K562 (cell line): Measurements from ENCODE around the gene USP37. TPM values are rescaled to one million over a fixed set of nuclear protein-coding genes. Genes with fewer than 3 reads are reported as not detected.

Experiments used
- ATAC-seq: fragments of 200-7000 bp; cut with Tn5 transposase; 3 replicates; pipeline ENCODE4 v1.9.1; 2020; ENCODE audit warnings: moderate library complexity
- BruUV-seq: library from RNA; stranded (reverse); fragments of 400-500 nt; replicated peaks from 2 replicates; lab custom pipeline; 2021; lab: Mats Ljungman, UMichigan
- CTCF ChIA-PET: fragments of 300-600 bp; formaldehyde crosslinking; extraction: SDS; loops from one replicate; lab custom pipeline; 2021; ENCODE audit warnings: low intra/inter-chr PET ratio; lab: Yijun Ruan, JAX
- POLR2A ChIA-PET: fragments of 300-600, 350-650 bp; sonication (Branson Sonifier 250); formaldehyde crosslinking; extraction: SDS; loops from one replicate; lab custom pipeline; 2021; ENCODE audit warnings: antibody characterized with exemption, inconsistent platforms; lab: Yijun Ruan, JAX
- DNase-seq, 4 experiments: peaks; one replicate each; pipeline versions ENCODE4 v3.0.0 to v3.0.0-alpha.2; 2011 to 2018; ENCODE audit warnings: low spot score in 3 of 4, mixed read lengths in 3 of 4; ENCODE audit errors: extremely low read depth in 1 of 4
- FAIRE-seq: peaks from 2 replicates; lab custom pipeline; 2011; peaks lifted over from hg19 to GRCh38; lab: Jason Lieb, UNC
- H2AFZ ChIP-seq: 2 replicates; pipeline ENCODE4 v1.6.0; 2011; ENCODE audit warnings: low read depth, low read length, control low read depth, inconsistent platforms
- H3K27ac ChIP-seq: fragments of 200-600 bp; 3 replicates; pipeline ENCODE4 v1.8.0; 2011; ENCODE audit warnings: low read depth, mild to moderate bottlenecking, control low read depth, inconsistent platforms, low read length, moderate library complexity, mixed read lengths; ENCODE audit errors: extremely low read depth
- H3K27me3 ChIP-seq, 2 experiments: fragments of 300-600 bp in 1 of 2; 2 replicates in 1 of 2; 3 replicates in 1 of 2; pipeline versions ENCODE4 v1.6.0 to v1.8.0; 2011; ENCODE audit warnings: inconsistent platforms in 2 of 2, low read length in 2 of 2, mild to moderate bottlenecking in 1 of 2, mixed read lengths in 1 of 2, moderate library complexity in 1 of 2; ENCODE audit not compliant: control insufficient read depth in 2 of 2, insufficient read depth in 2 of 2
- H3K36me3 ChIP-seq: fragments of 300-600 bp; 3 replicates; pipeline ENCODE4 v1.8.0; 2011; ENCODE audit warnings: mild to moderate bottlenecking, low read length, inconsistent platforms; ENCODE audit not compliant: control insufficient read depth, insufficient read depth
- H3K4me1 ChIP-seq, 2 experiments: fragments of 200-600 bp in 1 of 2; replicated peaks in 1 of 2; 2 replicates in 1 of 2; 3 replicates in 1 of 2; pipeline versions ENCODE4 v1.5.1 to v1.8.0; 2011; ENCODE audit warnings: inconsistent platforms in 2 of 2, low read length in 2 of 2, mild to moderate bottlenecking in 1 of 2, mixed read lengths in 1 of 2, moderate library complexity in 1 of 2; ENCODE audit not compliant: control insufficient read depth in 2 of 2, insufficient read depth in 2 of 2
- H3K4me2 ChIP-seq: 2 replicates; pipeline ENCODE4 v1.6.1; 2011; ENCODE audit warnings: low read length, control low read depth, inconsistent platforms, mixed read lengths; ENCODE audit not compliant: insufficient read depth
- H3K4me3 ChIP-seq: fragments of 200-600 bp; sonication (generic), shearing (Covaris generic); 2 replicates; pipeline ENCODE4 v1.5.1; 2016; ENCODE audit warnings: control low read depth, inconsistent platforms
- H3K79me2 ChIP-seq: fragments of 200-600 bp; 3 replicates; pipeline ENCODE4 v1.8.0; 2011; ENCODE audit warnings: low read length, inconsistent platforms; ENCODE audit not compliant: control insufficient read depth, insufficient read depth
- H3K9ac ChIP-seq, 2 experiments: 2 replicates each; pipeline versions ENCODE4 v1.6.0 to v1.6.1; 2011; ENCODE audit warnings: low read depth in 2 of 2, low read length in 2 of 2, control low read depth in 1 of 2, inconsistent platforms in 1 of 2, mild to moderate bottlenecking in 1 of 2, mixed read lengths in 1 of 2; ENCODE audit not compliant: insufficient read depth in 1 of 2
- H3K9me1 ChIP-seq: one replicate; pipeline ENCODE4 v1.6.0; 2011; ENCODE audit warnings: inconsistent platforms, mild to moderate bottlenecking, low read length, moderate library complexity; ENCODE audit not compliant: control insufficient read depth, insufficient read depth
- H3K9me3 ChIP-seq: replicated peaks from 2 replicates; pipeline ENCODE4 v1.5.1; 2011; ENCODE audit warnings: low read depth, low read length, inconsistent platforms; ENCODE audit not compliant: control insufficient read depth, insufficient read depth
- H4K20me1 ChIP-seq: replicated peaks from 2 replicates; pipeline ENCODE4 v1.6.1; 2011; ENCODE audit warnings: low read length, inconsistent platforms, mixed read lengths; ENCODE audit not compliant: control insufficient read depth, insufficient read depth
- MEIS2 ChIP-seq: fragments of 450-650 bp; IDR thresholded peaks from 2 replicates; pipeline ENCODE4 v1.6.1; 2014; ENCODE audit warnings: mild to moderate bottlenecking; ENCODE audit not compliant: partially characterized antibody
- NR2C2 ChIP-seq, 2 experiments: fragments of 200-800 bp in 1 of 2; sonication (Bioruptor generic) in 1 of 2; sonication (generic) in 1 of 2; formaldehyde crosslinking in 1 of 2; IDR thresholded peaks; 2 replicates each; pipeline versions ENCODE4 v1.6.1 to v1.8.0; 2016 to 2022; ENCODE audit warnings: mild to moderate bottlenecking in 1 of 2, missing compliant biosample characterization in 1 of 2, missing genetic modification characterization in 1 of 2, missing genetic modification reagents in 1 of 2
- ZNF212 ChIP-seq: fragments of 450-650 bp; formaldehyde crosslinking; IDR thresholded peaks from 2 replicates; pipeline ENCODE4 v1.4.0; 2020; ENCODE audit warnings: mild to moderate bottlenecking
- ZNF282 ChIP-seq: sonication (generic); formaldehyde crosslinking; IDR thresholded peaks from 2 replicates; pipeline ENCODE4 v1.8.1; 2023; ENCODE audit warnings: missing genetic modification reagents
- WGBS: fragments of 100-300 bp; shearing (Covaris generic); methylation state at CpG from one replicate; pipeline ENCODE4 v1.1.6; 2016; ENCODE audit warnings: low coverage, mixed read lengths; ENCODE audit not compliant: insufficient coverage; ENCODE audit errors: missing lambda C conversion rate; 5-methylcytosine and 5-hydroxymethylcytosine counted together
- in situ Hi-C: fragments of 300-500 bp; cut with MboI; formaldehyde crosslinking; loops from 4 replicates; pipeline ENCODE4 v1.15.0; 2018; ENCODE audit warnings: inconsistent platforms, mixed read lengths
- intact Hi-C: fragments of 100-400 bp; cut with micrococcal nuclease; formaldehyde crosslinking; loops from 2 replicates; pipeline ENCODE4 v1.14.2; 2022
- polyA plus RNA-seq, 8 experiments: library from polyadenylated mRNA; depleted of rRNA in 4 of 8; stranded (reverse) in 5 of 8; unstranded in 3 of 8; fragments of >200 nt; fragmentation: Nextera tagmentation in 2 of 8; fragmentation: Illumina TruSeq in 1 of 8; extraction: Ambion mirVana in 2 of 8; extraction: Trizol in 1 of 8; gene quantifications; 2 replicates each; pipeline versions ENCODE4 v1.2.1 to v1.2.3, GENCODE V29; 2011 to 2014; ENCODE audit warnings: inconsistent platforms in 1 of 8, missing spikeins in 1 of 8
- total RNA-seq, 7 experiments: library from RNA; depleted of rRNA in 6 of 7; stranded (reverse); fragments of >200 nt in 6 of 7; fragmentation: Illumina TruSeq in 2 of 7; extraction: Trizol in 2 of 7; gene quantifications; 2 replicates each; pipeline versions ENCODE4 v1.2.1 to v1.2.3, GENCODE V29; 2011 to 2021; ENCODE audit warnings: low replicate concordance in 1 of 7
- TF ChIP-seq, protein P1 (sequence below): sonication (generic); formaldehyde crosslinking; IDR thresholded peaks from 2 replicates; pipeline ENCODE4 v1.8.1; 2023; ENCODE audit warnings: missing genetic modification reagents, mild to moderate bottlenecking, borderline replicate concordance
- TF ChIP-seq, protein P2 (sequence below), 2 experiments: fragments of 150-350 bp in 1 of 2; IDR thresholded peaks; 2 replicates each; pipeline ENCODE4 v1.6.1; 2012 to 2016; ENCODE audit warnings: low read depth in 2 of 2, low read length in 2 of 2, mild to moderate bottlenecking in 1 of 2, moderate library complexity in 1 of 2
- TF ChIP-seq, protein P3 (sequence below): fragments of 450-650 bp; IDR thresholded peaks from 2 replicates; pipeline ENCODE4 v1.6.1; 2016
- TF ChIP-seq, protein P4 (sequence below): sonication (generic); formaldehyde crosslinking; IDR thresholded peaks from 2 replicates; pipeline ENCODE4 v1.8.0; 2022; ENCODE audit warnings: mild to moderate bottlenecking, missing genetic modification reagents, borderline replicate concordance

The USP37 gene
- total and polyA plus RNA-seq, 9 of the 15 experiments (the other 6 are each of a cell fraction or from before 2014, with no cell fraction given) = 2.0 to 14.2 (median 8.5) TPM

DNA sequence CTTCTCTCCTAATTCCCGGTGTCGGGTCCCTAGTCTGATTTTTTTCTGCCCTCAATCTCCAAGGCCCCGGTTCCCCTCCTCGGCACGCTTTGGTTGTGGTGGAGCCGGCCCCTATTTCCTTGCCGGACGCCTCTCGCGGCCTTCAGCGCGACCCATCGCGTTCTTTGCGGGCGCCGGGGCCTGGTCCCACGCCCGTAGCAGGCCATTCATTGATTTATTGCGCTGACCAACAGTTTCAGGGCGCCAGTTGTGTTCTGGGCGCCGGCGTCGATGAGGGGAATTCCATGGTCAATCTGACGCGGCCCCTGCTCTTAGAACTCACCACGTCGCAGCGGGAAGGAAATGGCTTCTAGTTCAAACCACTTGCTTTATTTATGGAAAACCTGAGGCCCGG lies 884 bp upstream of the USP37 start:
- no peak for FAIRE-seq
- ATAC-seq = peak; percentile 55
- Histone ChIP-seq H4K20me1 (0 out of 2 replicates have a peak, but pooled peaks cover 3% of the 10 kb centered on the region), H3K9ac (peak overlapping the region; percentile 88 to 97), H3K36me3 (peaks cover 41% of the 10 kb centered on the region; the same call in 2 of the 3 replicates), H3K79me2 (peaks cover 97% of the 10 kb centered on the region), H3K9me3 (no peaks in the 10 kb centered on the region), H3K9me1 (no peaks in the 10 kb centered on the region), H2AFZ (peak overlapping the region; percentile 99), H3K27ac (peak overlapping the region; percentile 94), H3K27me3 (no peaks in the 10 kb centered on the region), H3K4me2 (peak overlapping the region; percentile 97), H3K4me3 (peak overlapping the region; percentile 77), H3K4me1 (peaks cover 8 to 9% of the 10 kb centered on the region in 2 experiments; a peak in 4 of 5 replicates)
- no TSS peak for BruUV-seq
- POLR2A ChIA-PET = no interaction called here
- peak in 2 of 4 experiments; percentile 27 to 55 for DNase-seq
- intact Hi-C loops = loop anchor here (5.0 kb wide), 2 partner anchors 172 to 277 kb away; partner anchors contain the start of genes CTDSP1 and TMBIM1
- in situ Hi-C loops = no loop called here
- under 1% methylated on average over 27 of the region's 31 CpGs for WGBS
- CTCF ChIA-PET = interaction anchor here (0.6 kb wide), 1 partner anchor 306 kb away, joined by 3 read pairs; no protein-coding TSS in a partner anchor
- TF ChIP-seq, protein P1, sequence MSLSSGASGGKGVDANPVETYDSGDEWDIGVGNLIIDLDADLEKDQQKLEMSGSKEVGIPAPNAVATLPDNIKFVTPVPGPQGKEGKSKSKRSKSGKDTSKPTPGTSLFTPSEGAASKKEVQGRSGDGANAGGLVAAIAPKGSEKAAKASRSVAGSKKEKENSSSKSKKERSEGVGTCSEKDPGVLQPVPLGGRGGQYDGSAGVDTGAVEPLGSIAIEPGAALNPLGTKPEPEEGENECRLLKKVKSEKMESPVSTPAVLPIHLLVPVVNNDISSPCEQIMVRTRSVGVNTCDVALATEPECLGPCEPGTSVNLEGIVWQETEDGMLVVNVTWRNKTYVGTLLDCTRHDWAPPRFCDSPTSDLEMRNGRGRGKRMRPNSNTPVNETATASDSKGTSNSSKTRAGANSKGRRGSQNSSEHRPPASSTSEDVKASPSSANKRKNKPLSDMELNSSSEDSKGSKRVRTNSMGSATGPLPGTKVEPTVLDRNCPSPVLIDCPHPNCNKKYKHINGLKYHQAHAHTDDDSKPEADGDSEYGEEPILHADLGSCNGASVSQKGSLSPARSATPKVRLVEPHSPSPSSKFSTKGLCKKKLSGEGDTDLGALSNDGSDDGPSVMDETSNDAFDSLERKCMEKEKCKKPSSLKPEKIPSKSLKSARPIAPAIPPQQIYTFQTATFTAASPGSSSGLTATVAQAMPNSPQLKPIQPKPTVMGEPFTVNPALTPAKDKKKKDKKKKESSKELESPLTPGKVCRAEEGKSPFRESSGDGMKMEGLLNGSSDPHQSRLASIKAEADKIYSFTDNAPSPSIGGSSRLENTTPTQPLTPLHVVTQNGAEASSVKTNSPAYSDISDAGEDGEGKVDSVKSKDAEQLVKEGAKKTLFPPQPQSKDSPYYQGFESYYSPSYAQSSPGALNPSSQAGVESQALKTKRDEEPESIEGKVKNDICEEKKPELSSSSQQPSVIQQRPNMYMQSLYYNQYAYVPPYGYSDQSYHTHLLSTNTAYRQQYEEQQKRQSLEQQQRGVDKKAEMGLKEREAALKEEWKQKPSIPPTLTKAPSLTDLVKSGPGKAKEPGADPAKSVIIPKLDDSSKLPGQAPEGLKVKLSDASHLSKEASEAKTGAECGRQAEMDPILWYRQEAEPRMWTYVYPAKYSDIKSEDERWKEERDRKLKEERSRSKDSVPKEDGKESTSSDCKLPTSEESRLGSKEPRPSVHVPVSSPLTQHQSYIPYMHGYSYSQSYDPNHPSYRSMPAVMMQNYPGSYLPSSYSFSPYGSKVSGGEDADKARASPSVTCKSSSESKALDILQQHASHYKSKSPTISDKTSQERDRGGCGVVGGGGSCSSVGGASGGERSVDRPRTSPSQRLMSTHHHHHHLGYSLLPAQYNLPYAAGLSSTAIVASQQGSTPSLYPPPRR = peak; percentile 41; the same call in 1 of the 2 replicates
- TF ChIP-seq, protein P2, sequence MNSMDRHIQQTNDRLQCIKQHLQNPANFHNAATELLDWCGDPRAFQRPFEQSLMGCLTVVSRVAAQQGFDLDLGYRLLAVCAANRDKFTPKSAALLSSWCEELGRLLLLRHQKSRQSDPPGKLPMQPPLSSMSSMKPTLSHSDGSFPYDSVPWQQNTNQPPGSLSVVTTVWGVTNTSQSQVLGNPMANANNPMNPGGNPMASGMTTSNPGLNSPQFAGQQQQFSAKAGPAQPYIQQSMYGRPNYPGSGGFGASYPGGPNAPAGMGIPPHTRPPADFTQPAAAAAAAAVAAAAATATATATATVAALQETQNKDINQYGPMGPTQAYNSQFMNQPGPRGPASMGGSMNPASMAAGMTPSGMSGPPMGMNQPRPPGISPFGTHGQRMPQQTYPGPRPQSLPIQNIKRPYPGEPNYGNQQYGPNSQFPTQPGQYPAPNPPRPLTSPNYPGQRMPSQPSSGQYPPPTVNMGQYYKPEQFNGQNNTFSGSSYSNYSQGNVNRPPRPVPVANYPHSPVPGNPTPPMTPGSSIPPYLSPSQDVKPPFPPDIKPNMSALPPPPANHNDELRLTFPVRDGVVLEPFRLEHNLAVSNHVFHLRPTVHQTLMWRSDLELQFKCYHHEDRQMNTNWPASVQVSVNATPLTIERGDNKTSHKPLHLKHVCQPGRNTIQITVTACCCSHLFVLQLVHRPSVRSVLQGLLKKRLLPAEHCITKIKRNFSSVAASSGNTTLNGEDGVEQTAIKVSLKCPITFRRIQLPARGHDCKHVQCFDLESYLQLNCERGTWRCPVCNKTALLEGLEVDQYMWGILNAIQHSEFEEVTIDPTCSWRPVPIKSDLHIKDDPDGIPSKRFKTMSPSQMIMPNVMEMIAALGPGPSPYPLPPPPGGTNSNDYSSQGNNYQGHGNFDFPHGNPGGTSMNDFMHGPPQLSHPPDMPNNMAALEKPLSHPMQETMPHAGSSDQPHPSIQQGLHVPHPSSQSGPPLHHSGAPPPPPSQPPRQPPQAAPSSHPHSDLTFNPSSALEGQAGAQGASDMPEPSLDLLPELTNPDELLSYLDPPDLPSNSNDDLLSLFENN (IDR thresholded peaks at IDR 0.05; ENCODE audit: low read depth in 2 of 2, low read length in 2 of 2) = 0 out of 4 replicates have a peak, but pooled peaks of 1 of the 2 experiments have one; percentile 6
- TF ChIP-seq NR2C2 (CRISPR knock-in tag; IDR thresholded peaks at IDR 0.05) (no peak), NR2C2 (tag; IDR thresholded peaks at IDR 0.05) (peak; percentile 85; the same call in 1 of the 2 replicates), ZNF282 (CRISPR knock-in tag) (no peak), ZNF212 (CRISPR knock-in tag) (no peak), MEIS2 (peak; percentile 86)
- TF ChIP-seq, protein P3, sequence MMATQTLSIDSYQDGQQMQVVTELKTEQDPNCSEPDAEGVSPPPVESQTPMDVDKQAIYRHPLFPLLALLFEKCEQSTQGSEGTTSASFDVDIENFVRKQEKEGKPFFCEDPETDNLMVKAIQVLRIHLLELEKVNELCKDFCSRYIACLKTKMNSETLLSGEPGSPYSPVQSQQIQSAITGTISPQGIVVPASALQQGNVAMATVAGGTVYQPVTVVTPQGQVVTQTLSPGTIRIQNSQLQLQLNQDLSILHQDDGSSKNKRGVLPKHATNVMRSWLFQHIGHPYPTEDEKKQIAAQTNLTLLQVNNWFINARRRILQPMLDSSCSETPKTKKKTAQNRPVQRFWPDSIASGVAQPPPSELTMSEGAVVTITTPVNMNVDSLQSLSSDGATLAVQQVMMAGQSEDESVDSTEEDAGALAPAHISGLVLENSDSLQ = peak; percentile 83
- TF ChIP-seq, protein P4, sequence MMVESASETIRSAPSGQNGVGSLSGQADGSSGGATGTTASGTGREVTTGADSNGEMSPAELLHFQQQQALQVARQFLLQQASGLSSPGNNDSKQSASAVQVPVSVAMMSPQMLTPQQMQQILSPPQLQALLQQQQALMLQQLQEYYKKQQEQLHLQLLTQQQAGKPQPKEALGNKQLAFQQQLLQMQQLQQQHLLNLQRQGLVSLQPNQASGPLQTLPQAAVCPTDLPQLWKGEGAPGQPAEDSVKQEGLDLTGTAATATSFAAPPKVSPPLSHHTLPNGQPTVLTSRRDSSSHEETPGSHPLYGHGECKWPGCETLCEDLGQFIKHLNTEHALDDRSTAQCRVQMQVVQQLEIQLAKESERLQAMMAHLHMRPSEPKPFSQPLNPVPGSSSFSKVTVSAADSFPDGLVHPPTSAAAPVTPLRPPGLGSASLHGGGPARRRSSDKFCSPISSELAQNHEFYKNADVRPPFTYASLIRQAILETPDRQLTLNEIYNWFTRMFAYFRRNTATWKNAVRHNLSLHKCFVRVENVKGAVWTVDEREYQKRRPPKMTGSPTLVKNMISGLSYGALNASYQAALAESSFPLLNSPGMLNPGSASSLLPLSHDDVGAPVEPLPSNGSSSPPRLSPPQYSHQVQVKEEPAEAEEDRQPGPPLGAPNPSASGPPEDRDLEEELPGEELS (CRISPR knock-in tag) = no peak
